ENCODE measurements around the gene MTMR3. TPM values are rescaled to one million over a fixed set of nuclear protein-coding genes. Genes with fewer than 3 reads are reported as not detected.

MTMR3 gene
- total RNA-seq, 1 experiment from 2014 or later: 27.0 TPM

DNA sequence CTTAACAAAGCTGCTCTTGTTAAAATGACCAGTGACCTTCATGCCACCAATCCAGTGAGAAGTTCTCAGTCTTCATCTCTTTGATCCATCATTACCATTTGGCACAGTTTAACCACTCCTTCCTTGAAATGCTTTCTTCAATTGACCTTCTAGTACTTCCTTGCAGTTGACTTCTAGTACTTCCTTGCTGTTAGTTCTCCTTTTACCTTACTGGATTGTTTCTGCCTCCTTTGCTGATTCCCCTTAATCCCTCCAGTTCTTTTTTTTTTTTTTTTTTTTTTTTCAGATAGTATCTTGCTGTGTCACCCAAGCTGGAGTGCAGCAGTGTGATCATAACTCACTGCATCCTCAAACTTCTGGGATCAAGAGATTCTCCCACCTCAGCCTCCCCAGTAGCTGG is 131.3 kb downstream of the MTMR3 start:
- CTCF ChIA-PET: no interaction called here

More for the DNA sequence above, 131.3 kb downstream of the MTMR3 start:
- H3K27me3 ChIP-seq (ENCODE audit: insufficient read depth, low read length): no peaks in the 10 kb centered on the region
- no peak for TF ChIP-seq CBX3 (IDR thresholded peaks at IDR 0.05; ENCODE audit: low read depth)
- no peak for TF ChIP-seq ZNF274 (IDR thresholded peaks at IDR 0.05; ENCODE audit: low read depth, low read length)
- no peak for TF ChIP-seq ELF1 (IDR thresholded peaks at IDR 0.05; ENCODE audit: borderline replicate concordance, low read depth)
- TF ChIP-seq, protein P1, sequence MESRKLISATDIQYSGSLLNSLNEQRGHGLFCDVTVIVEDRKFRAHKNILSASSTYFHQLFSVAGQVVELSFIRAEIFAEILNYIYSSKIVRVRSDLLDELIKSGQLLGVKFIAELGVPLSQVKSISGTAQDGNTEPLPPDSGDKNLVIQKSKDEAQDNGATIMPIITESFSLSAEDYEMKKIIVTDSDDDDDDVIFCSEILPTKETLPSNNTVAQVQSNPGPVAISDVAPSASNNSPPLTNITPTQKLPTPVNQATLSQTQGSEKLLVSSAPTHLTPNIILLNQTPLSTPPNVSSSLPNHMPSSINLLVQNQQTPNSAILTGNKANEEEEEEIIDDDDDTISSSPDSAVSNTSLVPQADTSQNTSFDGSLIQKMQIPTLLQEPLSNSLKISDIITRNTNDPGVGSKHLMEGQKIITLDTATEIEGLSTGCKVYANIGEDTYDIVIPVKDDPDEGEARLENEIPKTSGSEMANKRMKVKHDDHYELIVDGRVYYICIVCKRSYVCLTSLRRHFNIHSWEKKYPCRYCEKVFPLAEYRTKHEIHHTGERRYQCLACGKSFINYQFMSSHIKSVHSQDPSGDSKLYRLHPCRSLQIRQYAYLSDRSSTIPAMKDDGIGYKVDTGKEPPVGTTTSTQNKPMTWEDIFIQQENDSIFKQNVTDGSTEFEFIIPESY (IDR thresholded peaks at IDR 0.05; ENCODE audit: extremely low read depth, insufficient replicate concordance, low read length): no peak
- TF ChIP-seq EZH2 (IDR thresholded peaks at IDR 0.05): no peak
- no peak for TF ChIP-seq POLR2AphosphoS5 (IDR thresholded peaks at IDR 0.05; ENCODE audit: low read depth, low read length)
- TF ChIP-seq, protein P2, sequence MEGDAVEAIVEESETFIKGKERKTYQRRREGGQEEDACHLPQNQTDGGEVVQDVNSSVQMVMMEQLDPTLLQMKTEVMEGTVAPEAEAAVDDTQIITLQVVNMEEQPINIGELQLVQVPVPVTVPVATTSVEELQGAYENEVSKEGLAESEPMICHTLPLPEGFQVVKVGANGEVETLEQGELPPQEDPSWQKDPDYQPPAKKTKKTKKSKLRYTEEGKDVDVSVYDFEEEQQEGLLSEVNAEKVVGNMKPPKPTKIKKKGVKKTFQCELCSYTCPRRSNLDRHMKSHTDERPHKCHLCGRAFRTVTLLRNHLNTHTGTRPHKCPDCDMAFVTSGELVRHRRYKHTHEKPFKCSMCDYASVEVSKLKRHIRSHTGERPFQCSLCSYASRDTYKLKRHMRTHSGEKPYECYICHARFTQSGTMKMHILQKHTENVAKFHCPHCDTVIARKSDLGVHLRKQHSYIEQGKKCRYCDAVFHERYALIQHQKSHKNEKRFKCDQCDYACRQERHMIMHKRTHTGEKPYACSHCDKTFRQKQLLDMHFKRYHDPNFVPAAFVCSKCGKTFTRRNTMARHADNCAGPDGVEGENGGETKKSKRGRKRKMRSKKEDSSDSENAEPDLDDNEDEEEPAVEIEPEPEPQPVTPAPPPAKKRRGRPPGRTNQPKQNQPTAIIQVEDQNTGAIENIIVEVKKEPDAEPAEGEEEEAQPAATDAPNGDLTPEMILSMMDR (IDR thresholded peaks at IDR 0.05 in 2 of 3, conservative IDR thresholded peaks at IDR 0.05 in 1 of 3; ENCODE audit: borderline replicate concordance in 1 of 3, insufficient read depth in 1 of 3, low read depth in 2 of 3, low read length in 2 of 3): no peak
- no peak overlapping the region for H2AFZ ChIP-seq (ENCODE audit: low read depth, low read length, poor library complexity, severe bottlenecking)
- no peak overlapping the region for H3K4me2 ChIP-seq (ENCODE audit: low read length)
- ATAC-seq (no peak), DNase-seq (ENCODE audit: low read depth, low spot score) (no peak)
- no peaks in the 10 kb centered on the region for H3K79me2 ChIP-seq (ENCODE audit: insufficient read depth, low read length)
- H3K9me3 ChIP-seq (ENCODE audit: control insufficient read depth in 1 of 2, insufficient read depth in 1 of 2, low read depth in 1 of 2, low read length in 2 of 2): no peaks in the 10 kb centered on the region
- intact Hi-C loops (cut with micrococcal nuclease): no loop called here
- H4K20me1 ChIP-seq (ENCODE audit: insufficient read depth): no peaks in the 10 kb centered on the region
- RAD21 ChIA-PET (ENCODE audit: low non-redundant PET in 1 of 2, low total read pairs in 2 of 2, uncharacterized antibody in 2 of 2, unreplicated experiment in 2 of 2): no interaction called here
- POLR2A ChIA-PET: no interaction called here
- H3K4me1 ChIP-seq (ENCODE audit: control insufficient read depth in 1 of 2, insufficient read depth in 2 of 2, low read length in 2 of 2): no peaks in the 10 kb centered on the region
- no peak overlapping the region for H3K4me3 ChIP-seq (replicated peaks in 1 of 2; ENCODE audit: low read depth in 1 of 2, low read length in 2 of 2)
- H3K9ac ChIP-seq (ENCODE audit: low read length): no peak overlapping the region
- no peak overlapping the region for H3K27ac ChIP-seq (ENCODE audit: low read depth, low read length)
- H3K36me3 ChIP-seq (ENCODE audit: control insufficient read depth in 1 of 2, insufficient read depth in 2 of 2, low read length in 2 of 2): peaks cover 3 to 22% of the 10 kb centered on the region in 2 experiments; a peak in 3 of 4 replicates
- no TSS peak for BruUV-seq (replicated peaks)
- no peaks in the 10 kb centered on the region for H3K9me2 ChIP-seq (ENCODE audit: insufficient read depth)

Data from HCT116 (cell line).